Esophagus muscularis mucosa (tissue), 4 donors: ENCODE data around the gene LRRTM4. TPM values are rescaled to one million over a fixed set of nuclear protein-coding genes. Genes with fewer than 3 reads are reported as not detected.

Experiments used
- DNase-seq: peaks from one replicate; pipeline ENCODE4 v3.0.0-alpha.2; 2017; ENCODE audit errors: extremely low spot score
- H3K27ac ChIP-seq, 4 donors: fragments of 200-600 bp; sonication (generic); replicated peaks in 1 of 4; 1 replicate in 3 of 4; 2 replicates in 1 of 4; pipeline ENCODE4 v1.5.1; 2016 to 2019; ENCODE audit warnings: mild to moderate bottlenecking in 1 of 4
- H3K27me3 ChIP-seq, 4 donors: fragments of 200-600 bp; sonication (generic); one replicate each; pipeline versions ENCODE4 v1.5.1 to v1.6.0; 2016 to 2019
- H3K36me3 ChIP-seq, 4 donors: fragments of 200-600 bp; sonication (generic); one replicate each; pipeline ENCODE4 v1.5.1; 2016 to 2019
- H3K4me1 ChIP-seq, 4 donors: fragments of 200-600 bp; sonication (generic); one replicate each; pipeline ENCODE4 v1.5.1; 2016 to 2019
- H3K4me3 ChIP-seq, 4 donors: fragments of 200-600 bp; sonication (generic); 1 replicate in 2 of 4; 2 replicates in 2 of 4; pipeline ENCODE4 v1.5.1; 2016 to 2019; ENCODE audit warnings: mild to moderate bottlenecking in 4 of 4, moderate library complexity in 1 of 4
- H3K9me3 ChIP-seq, 4 donors: fragments of 200-600 bp; sonication (generic); 1 replicate in 3 of 4; 2 replicates in 1 of 4; pipeline ENCODE4 v1.5.1; 2016 to 2019
- CTCF ChIP-seq, 3 experiments: fragments of 200-600 bp in 2 of 3; fragments of 450-650 bp in 1 of 3; sonication (generic) in 2 of 3; IDR thresholded peaks; one replicate each; pipeline ENCODE4 v1.5.1; 2017 to 2019; ENCODE audit warnings: antibody characterized with exemption in 3 of 3, mild to moderate bottlenecking in 2 of 3, moderate library complexity in 1 of 3
- EP300 ChIP-seq: sonication (generic); formaldehyde crosslinking; IDR thresholded peaks from one replicate; pipeline ENCODE4 v1.6.1; 2017; ENCODE audit warnings: antibody characterized with exemption
- POLR2A ChIP-seq: fragments of 450-650 bp; IDR thresholded peaks from one replicate; pipeline ENCODE4 v1.6.1; 2017; ENCODE audit warnings: antibody characterized with exemption, moderate library complexity, mild to moderate bottlenecking, low read depth
- POLR2AphosphoS5 ChIP-seq, 2 donors: sonication (generic); formaldehyde crosslinking; IDR thresholded peaks; one replicate each; pipeline ENCODE4 v1.6.1; 2017; ENCODE audit warnings: antibody characterized with exemption in 2 of 2
- WGBS: methylation state at CpG from one replicate; pipeline ENCODE4 v1.1.5; 2018; 5-methylcytosine and 5-hydroxymethylcytosine counted together
- intact Hi-C: fragments of 100-400 bp; cut with DNase I; formaldehyde crosslinking; loops from one replicate; pipeline ENCODE4 v1.15.1; 2023
- total RNA-seq, 4 donors: library from RNA; depleted of rRNA; stranded (reverse); fragments of >200 nt; gene quantifications; one replicate each; pipeline versions ENCODE4 v1.1.0 to v1.2.1, GENCODE V29; 2016

LRRTM4 gene
- total RNA-seq, 4 donors from 2014 or later = 0.17 to 0.97 (median 0.41) TPM

- no peak overlapping the region for H3K27ac ChIP-seq
- 51% methylated on average over 3 of the region's 3 CpGs for WGBS
- no peaks in the 10 kb centered on the region for H3K36me3 ChIP-seq
- H3K27me3 ChIP-seq = no peaks in the 10 kb centered on the region
- intact Hi-C loops = no loop called here
- H3K4me1 ChIP-seq = peaks cover 0 to 6% (median 0%) of the 10 kb centered on the region in 4 donors
- no peak overlapping the region for H3K4me3 ChIP-seq
- no peak for DNase-seq
- no peaks in the 10 kb centered on the region for H3K9me3 ChIP-seq
- TF ChIP-seq POLR2A (no peak), POLR2AphosphoS5 (IDR thresholded peaks at IDR 0.05) (no peak), EP300 (no peak), CTCF (IDR thresholded peaks at IDR 0.05) (no peak)
Observed at GRCh38 chr2:76980067-76980787, 541.9 kb downstream of the LRRTM4 start.

- WGBS = 92% methylated on average over 3 of the region's 3 CpGs
- H3K36me3 ChIP-seq = no peaks in the 10 kb centered on the region
- H3K27ac ChIP-seq = no peak overlapping the region
- H3K4me1 ChIP-seq = peaks cover 0 to 6% (median 0%) of the 10 kb centered on the region in 4 donors
- TF ChIP-seq POLR2AphosphoS5 (IDR thresholded peaks at IDR 0.05) = no peak
- no peak for TF ChIP-seq CTCF (IDR thresholded peaks at IDR 0.05)
- no peak for TF ChIP-seq EP300
- TF ChIP-seq POLR2A = no peak
- DNase-seq = no peak
- intact Hi-C loops = no loop called here
- no peaks in the 10 kb centered on the region for H3K9me3 ChIP-seq
- no peak overlapping the region for H3K4me3 ChIP-seq
- no peaks in the 10 kb centered on the region for H3K27me3 ChIP-seq
Observed at GRCh38 chr2:76977846-76978727, 544.1 kb downstream of the LRRTM4 start.

- Histone ChIP-seq H3K27ac (no peak overlapping the region), H3K27me3 (no peaks in the 10 kb centered on the region), H3K4me1 (peaks cover 0 to 6% (median 0%) of the 10 kb centered on the region in 4 donors), H3K4me3 (no peak overlapping the region), H3K36me3 (no peaks in the 10 kb centered on the region), H3K9me3 (no peaks in the 10 kb centered on the region)
- DNase-seq = no peak
- no peak for TF ChIP-seq POLR2A
- intact Hi-C loops = no loop called here
Observed at GRCh38 chr2:76975752-76976151, 546.4 kb downstream of the LRRTM4 start.

GRCh38 chr2:76973610-76974009 lies 548.6 kb downstream of the LRRTM4 start:
- H3K9me3 ChIP-seq = no peaks in the 10 kb centered on the region
- DNase-seq = no peak
- H3K27ac ChIP-seq = no peak overlapping the region
- intact Hi-C loops = no loop called here
- no peaks in the 10 kb centered on the region for H3K27me3 ChIP-seq
- TF ChIP-seq POLR2AphosphoS5 (IDR thresholded peaks at IDR 0.05) (no peak), EP300 (no peak), CTCF (IDR thresholded peaks at IDR 0.05) (no peak), POLR2A (no peak)
- no peaks in the 10 kb centered on the region for H3K36me3 ChIP-seq
- WGBS = 84% methylated on average over 4 of the region's 4 CpGs
- H3K4me3 ChIP-seq = no peak overlapping the region
- no peaks in the 10 kb centered on the region for H3K4me1 ChIP-seq

GRCh38 chr2:76965772-76966171 lies 556.4 kb downstream of the LRRTM4 start:
- no peak overlapping the region for H3K27ac ChIP-seq
- intact Hi-C loops = no loop called here
- TF ChIP-seq EP300 = no peak
- no peak for TF ChIP-seq POLR2AphosphoS5 (IDR thresholded peaks at IDR 0.05)
- no peak for TF ChIP-seq POLR2A
- TF ChIP-seq CTCF (IDR thresholded peaks at IDR 0.05) = no peak
- no peaks in the 10 kb centered on the region for H3K27me3 ChIP-seq
- 78% methylated on average over 2 of the region's 2 CpGs for WGBS
- H3K4me3 ChIP-seq = no peak overlapping the region
- no peaks in the 10 kb centered on the region for H3K4me1 ChIP-seq
- no peak for DNase-seq
- H3K9me3 ChIP-seq = no peaks in the 10 kb centered on the region
- H3K36me3 ChIP-seq = no peaks in the 10 kb centered on the region
